ENCODE data around the gene INF2.
"Not testable (repeated sequence)": the region's sequence is repeated elsewhere in the genome, so short reads cannot be mapped to it uniquely, and the experiment has no call there.

INF2 gene

GRCh38 chr14:104721505-104722431 is 32.4 kb downstream of the INF2 start:
- no peak for DNase-seq (ENCODE audit: low read depth in 2 of 2)

- DNase-seq (ENCODE audit: low read depth in 2 of 2): no peak
These were observed 33.7 kb downstream of the INF2 start for GRCh38 chr14:104722938-104723650.

GRCh38 chr14:104723651-104724406 is 34.4 kb downstream of the INF2 start, which contains the start of gene ADSS1:
TSS of gene ADSS1 (plus strand) at chr14:104724229. CDS start at chr14:104724271, 42 bp downstream.
- DNase-seq (ENCODE audit: low read depth in 2 of 2): no peak

- no peak for DNase-seq (ENCODE audit: low read depth in 2 of 2)
These were observed 35.1 kb downstream of the INF2 start for GRCh38 chr14:104724407-104724980.

- DNase-seq (ENCODE audit: low read depth in 2 of 2): no peak
These were observed 35.8 kb downstream of the INF2 start for GRCh38 chr14:104724981-104725771.

- no peak for DNase-seq (ENCODE audit: low read depth in 2 of 2)
These were observed 36.5 kb downstream of the INF2 start for GRCh38 chr14:104725772-104726548.

GRCh38 chr14:104726600-104727451 is 37.4 kb downstream of the INF2 start:
- DNase-seq (ENCODE audit: low read depth in 2 of 2): no peak

- no peak for DNase-seq (ENCODE audit: low read depth in 2 of 2)
These were observed 39.2 kb downstream of the INF2 start for GRCh38 chr14:104728631-104729030.

GRCh38 chr14:104729176-104729834 is 39.9 kb downstream of the INF2 start:
- DNase-seq (ENCODE audit: low read depth in 2 of 2): not testable (repeated sequence)

- DNase-seq (ENCODE audit: low read depth in 2 of 2): no peak
These were observed 40.4 kb downstream of the INF2 start for GRCh38 chr14:104729835-104730181.

GRCh38 chr14:104730487-104730886 is 41.1 kb downstream of the INF2 start:
- no peak for DNase-seq (ENCODE audit: low read depth in 2 of 2)

GRCh38 chr14:104731320-104732294 is 42.2 kb downstream of the INF2 start:
- no peak for DNase-seq (ENCODE audit: low read depth in 2 of 2)

- DNase-seq (ENCODE audit: low read depth in 2 of 2): no peak
These were observed 43.0 kb downstream of the INF2 start for GRCh38 chr14:104732355-104732804.

- no peak for DNase-seq (ENCODE audit: low read depth in 2 of 2)
These were observed 43.7 kb downstream of the INF2 start for GRCh38 chr14:104732931-104733681.

- DNase-seq (ENCODE audit: low read depth in 2 of 2): no peak
These were observed 44.7 kb downstream of the INF2 start for GRCh38 chr14:104734051-104734587.

- DNase-seq (ENCODE audit: low read depth in 2 of 2): no peak
These were observed 45.2 kb downstream of the INF2 start for GRCh38 chr14:104734601-104734990.

All from fibroblast of skin of left biceps (primary cell).